GM21619 (cell line): Measurements from ENCODE around the gene SPTLC3.

Source experiments
- ATAC-seq: cut with Tn5 transposase; IDR thresholded peaks from one replicate; pipeline ENCODE4 v1.9.1; 2021; ENCODE audit not compliant: unreplicated experiment

Gene SPTLC3

DNA sequence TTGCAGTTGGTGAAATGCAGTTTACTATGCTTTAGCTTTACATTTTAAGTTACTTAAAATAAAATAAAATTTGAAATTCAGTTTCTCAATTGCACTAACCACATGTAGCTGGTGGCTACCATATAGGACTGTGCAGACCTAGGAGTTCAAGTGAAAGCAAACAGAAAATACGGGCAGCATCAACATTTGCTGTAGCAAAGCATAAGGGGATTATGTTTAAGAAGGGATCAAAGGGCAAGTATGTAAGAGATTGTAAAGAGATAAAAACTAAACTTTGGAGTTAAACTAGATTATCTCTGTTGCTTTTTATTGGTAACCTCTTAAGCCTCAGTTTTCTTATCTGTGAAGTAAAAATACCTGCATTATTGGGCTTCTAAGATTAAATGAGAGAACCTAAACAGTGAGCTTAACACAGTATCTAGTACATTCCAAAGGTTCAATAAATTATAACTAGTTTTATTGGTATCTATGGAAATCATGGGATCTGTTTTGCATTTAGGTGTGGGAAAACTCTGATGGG lies 81.2 kb downstream of the SPTLC3 start:
- no peak for ATAC-seq

DNA sequence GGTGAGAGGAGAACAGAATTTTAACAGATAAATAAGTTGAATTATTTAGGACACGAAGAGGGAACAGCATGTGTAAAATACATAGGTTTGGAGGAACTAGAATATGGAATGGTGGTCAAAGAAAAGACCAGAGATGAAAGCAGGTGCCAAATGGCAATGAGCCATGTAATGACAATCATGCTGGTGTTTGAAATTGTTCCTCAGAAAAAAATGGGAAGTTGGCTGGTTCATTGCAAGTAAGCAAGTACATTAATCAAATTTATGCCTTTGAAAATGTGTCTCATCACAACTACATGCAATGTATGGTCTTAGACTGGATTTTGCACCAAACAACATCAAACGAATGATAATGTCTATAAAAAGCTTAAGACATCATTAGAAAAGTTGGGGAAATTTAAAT lies 83.3 kb downstream of the SPTLC3 start:
- ATAC-seq, result no peak

DNA sequence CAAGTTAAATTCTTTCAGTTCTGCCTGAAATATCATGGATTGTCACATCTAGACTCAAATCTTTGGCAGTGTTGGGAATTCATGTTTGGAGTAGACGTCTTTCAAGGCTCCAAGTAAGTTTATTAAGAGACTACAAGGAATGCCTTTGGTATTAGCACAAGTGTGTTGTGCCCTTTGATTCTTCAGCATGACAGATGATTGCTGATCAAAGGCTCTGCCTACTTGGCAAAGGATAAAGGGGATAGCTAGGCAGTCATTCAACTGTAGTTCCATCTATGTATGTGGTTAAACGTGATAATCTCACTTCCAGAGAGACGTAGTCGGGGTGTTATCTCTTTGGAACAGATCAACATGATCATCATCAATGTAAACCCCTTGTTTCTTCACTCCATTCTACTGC lies 86.2 kb downstream of the SPTLC3 start:
- no peak for ATAC-seq

DNA sequence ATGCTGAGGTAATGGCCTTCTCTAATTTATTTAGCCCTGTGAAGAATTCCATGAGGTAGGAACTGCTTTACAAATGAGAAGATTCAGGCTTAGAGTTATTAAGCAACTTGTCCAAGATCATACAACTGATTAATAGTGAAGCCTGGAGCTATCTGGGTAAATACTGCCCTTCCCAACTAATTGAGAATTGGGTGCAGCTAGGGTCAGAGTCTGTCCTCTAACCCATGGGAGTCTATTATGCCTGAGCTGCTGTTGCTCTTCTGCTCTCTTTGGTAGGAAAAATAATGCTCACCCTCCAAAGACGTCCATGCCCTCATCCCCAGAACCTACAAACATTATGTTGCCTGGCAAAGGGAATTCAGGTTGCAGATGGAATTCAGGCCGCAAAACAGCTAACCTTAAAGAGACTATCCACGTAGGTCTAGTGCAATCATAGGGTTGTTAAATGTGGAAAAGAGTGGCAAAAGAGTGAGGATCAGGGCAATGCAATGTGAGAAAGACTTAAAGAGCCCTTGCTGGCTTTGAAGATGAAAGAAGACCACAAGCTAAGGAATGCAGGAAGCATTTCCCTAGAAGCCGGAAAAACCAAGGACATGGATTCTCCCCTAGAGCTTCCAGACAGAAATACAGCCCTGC lies 90.1 kb downstream of the SPTLC3 start:
- ATAC-seq, result no peak

DNA sequence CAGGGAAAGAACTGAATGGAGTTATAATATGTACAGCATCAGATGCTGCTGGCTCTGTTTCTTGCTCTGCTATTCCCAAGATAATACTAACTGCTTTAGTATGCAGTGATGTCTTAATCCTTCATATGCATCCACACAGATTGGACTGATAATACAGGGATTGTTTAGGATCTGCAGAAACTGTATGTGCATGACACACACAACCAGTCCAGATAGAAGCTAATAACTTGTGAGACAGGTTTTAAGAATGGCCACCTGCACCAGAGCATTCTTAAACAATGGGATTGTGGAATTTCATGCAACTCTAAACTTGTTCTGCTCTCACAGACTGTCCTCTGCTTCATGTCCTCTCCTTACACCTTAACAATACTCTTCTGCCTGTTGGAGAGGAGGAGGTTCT lies 90.9 kb downstream of the SPTLC3 start:
- ATAC-seq, result no peak

DNA sequence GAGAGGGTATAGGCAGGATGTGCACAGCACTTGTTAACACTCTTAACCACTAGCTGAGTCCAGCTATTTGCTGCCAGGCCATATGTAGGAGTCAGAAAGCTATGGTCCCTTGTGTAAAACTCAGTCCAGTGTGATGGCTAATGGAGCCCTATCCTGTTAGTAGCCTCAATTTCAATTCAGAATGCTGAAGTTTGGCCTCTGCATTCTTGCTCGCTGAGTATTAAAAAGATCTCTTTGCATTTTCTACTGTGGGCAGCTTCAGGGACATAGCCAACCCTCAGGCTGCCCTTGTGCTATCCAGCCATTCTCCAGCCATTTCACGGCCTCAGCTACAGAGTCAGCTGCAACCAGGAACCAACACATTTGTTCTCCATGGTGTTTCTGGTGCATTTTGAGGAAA lies 92.5 kb downstream of the SPTLC3 start:
- no peak for ATAC-seq

DNA sequence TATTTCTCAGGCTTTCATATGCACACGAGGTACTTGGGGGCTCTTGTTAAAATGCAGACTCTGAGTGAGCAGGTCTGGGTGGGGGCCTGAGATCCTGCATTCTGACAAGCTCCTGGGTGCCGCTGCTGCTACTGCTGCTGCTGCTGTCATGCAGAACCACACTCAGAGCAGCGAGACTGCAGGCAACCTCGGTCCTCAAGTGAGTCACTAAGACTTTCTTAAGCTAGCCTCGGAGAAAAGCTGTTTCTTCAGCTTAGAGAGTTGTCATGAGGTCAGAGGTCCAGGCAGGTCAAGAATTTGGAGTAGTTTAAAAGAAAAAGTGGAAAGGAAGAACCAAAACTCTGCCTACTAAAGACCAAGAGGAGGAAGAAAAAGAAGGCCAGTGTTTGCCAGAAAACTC lies 92.9 kb downstream of the SPTLC3 start:
- ATAC-seq, result no peak

DNA sequence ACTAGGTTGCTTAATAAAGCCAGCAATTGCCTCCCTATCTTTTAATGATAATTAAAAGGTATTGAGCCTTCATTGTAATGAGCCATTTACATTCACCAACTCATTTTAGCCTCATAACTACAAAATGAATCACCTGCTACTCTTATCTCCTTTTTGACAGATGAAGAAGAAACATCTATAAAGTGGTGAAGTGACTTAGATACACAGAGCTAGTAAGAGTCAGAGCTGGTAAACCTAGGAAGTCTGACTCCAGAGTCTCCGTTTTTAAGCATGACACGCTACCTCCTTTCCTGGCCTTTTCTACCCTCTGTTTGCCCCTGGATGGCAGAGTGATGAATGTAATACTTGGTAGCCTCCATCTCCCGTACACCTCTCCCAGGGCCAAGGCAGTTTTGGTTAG lies 93.5 kb downstream of the SPTLC3 start:
- ATAC-seq, result no peak

DNA sequence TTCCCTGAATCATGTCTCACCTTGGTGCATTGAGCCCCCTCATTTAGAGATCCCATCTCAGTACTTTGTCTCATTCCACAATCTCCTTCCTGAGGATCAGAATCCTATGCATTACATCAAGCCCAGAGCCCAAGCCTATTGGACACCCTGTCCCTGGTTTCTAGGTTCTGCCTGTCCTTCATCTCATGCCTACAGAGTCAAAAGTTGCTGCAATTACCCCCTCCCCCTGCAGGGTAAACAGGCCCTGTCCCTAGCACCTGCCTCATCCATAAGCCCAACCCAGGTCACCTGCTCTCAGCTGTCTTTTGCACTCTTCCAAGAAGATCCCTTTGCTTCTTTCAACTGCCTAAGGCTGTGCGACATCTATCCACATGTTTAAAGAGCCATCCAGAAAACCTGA lies 93.9 kb downstream of the SPTLC3 start:
- ATAC-seq, result no peak

DNA sequence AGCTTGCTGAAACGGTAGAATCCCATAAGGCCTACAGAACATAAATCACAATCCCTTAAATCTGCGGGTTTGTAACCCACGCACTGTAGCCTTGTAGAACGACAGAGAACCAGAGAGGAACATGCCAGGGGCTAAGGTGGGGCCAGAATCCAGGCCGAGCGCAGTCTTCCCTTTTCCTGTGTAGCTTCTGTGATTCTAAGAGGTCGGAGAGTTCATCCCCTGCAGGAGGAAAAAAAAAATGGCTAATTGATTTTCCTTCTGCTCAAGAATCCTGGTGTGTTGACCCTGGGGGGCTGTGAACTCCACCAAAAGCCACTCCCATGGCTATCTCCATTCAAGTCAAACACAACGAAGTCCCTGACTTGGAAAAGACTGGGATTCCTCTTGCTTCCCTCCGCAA lies 96.3 kb downstream of the SPTLC3 start:
- ATAC-seq, result no peak

DNA sequence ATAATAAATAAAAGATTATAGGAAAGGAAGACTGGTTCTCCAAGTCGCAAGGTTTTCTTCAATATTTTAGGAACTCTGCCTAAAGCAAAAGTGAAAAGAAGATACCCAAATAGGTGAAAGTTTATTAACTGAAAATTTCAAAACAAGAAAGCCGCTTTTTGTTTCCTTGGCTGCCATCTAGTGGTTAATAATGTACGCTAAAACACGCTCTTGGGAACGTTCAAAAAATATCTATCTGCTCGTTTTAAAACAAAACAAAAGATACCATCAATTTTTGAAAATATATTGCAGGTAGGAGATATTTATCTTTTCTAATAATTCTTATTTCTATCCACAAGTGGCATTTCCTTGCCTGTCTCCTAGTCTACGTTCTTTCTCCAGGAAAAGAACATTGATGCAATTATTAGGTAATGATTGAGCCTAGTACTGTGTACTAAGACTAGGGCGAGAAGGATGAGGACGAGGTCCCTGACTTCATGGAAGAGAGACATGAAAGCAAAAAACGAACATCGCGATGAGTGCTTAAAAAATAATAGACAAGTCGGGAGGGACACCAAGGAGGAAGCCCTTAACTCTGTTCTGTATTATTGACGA lies 97.2 kb downstream of the SPTLC3 start:
- no peak for ATAC-seq

DNA sequence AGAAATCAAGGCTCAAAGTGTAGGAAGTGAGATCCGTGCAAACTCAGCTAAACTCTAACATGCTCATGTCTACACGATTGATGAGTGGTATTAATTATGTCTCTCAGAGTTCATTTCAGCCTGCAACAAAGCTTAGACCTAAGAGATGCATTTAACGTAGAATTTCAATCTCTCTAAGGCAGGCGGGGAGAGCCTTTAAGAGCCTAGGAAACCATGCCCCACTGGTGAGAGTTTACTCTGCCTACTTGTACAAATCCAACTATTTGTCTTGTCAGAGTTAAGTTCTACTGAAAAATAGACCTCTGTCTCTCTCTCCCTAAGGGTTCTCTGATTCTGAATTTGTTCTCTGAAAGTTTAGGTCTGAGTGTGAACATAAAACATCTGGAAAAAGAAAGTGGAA lies 100.9 kb downstream of the SPTLC3 start:
- ATAC-seq, result no peak

DNA sequence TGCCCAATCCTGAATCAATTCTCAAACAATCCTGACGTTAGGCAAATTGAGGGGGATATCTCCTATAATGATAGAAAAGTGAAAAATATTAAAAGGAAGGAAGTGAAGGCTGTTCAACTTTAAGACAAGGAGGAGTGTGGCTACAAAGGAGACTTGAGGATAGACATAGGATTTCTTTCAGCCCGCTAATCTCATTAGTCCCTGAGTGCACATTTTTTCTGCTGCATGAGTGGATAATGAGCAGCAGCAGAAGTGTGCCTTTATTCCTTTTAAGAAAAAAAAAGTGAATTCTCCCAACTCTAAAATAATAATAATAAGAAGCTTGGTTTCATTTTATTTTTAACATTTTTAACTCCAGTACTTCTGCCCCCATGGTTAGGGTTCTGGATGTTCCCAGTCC lies 102.0 kb downstream of the SPTLC3 start:
- ATAC-seq, result no peak

DNA sequence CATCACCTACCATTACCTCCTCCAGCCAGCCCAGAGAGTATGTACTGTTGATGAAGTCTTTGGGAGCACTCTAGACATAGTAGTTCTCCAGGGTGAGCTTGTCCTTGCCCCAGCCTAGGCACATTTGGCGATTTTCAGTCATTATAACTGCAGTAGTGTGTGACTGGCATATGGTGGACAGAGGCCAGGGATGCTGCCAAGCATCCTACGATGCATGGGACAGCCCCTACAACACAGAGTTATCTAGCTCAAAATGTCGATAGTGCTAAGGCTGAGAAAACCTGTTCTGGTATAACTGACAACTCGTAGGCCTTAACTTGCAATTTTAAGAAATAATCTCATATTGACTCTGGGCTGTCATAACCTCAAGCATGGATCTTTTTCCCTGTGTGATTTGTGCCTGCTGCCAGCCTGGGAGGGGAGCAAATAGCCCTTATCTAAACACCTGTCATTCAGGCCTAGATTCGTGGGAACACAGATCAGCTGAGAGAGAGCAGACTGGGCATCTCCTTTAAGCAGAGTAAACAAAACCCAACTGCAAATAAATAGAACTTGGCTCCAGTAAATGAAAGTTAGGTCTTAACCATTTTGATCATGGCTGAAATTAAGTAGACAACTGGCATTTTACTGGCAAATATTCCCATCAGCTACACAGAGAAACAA lies 102.6 kb downstream of the SPTLC3 start:
- no peak for ATAC-seq

DNA sequence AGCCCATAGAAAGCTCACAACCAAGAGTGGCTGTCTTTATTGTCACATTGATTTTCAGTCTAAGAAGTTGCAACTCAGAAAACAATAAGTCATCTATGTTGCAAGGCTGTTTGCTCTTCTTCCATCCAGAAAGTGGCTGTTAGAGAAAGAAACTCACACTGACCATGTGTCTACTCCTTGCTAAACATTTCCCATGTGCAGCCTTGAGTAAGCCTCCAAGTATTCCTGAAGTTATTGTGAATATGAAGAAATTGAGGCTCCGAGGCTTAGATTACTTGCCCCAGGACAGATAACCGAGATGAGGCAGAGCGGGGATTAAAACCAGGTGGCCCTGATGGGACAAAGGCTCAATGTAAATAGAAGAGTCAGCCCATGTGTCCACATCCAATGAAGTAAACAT lies 105.0 kb downstream of the SPTLC3 start:
- ATAC-seq, result no peak

DNA sequence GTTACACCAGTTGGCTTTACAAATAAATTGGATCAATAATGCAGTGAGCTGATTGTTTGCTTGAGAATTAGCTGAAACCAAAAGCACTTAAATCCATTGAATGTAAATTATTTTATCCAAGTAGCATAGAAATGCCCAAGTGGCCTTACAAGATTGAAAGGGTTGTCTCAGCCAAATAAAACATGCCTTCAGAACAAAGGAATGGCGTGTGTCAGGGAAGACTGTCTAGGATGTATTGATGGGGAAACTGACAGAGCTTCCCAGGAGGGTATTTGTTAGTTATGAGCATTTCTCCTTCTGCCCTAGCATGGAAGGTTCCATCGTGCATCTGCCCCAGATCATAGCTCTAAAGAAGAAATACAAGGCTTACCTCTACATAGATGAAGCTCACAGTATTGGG lies 108.4 kb downstream of the SPTLC3 start:
- no peak for ATAC-seq

DNA sequence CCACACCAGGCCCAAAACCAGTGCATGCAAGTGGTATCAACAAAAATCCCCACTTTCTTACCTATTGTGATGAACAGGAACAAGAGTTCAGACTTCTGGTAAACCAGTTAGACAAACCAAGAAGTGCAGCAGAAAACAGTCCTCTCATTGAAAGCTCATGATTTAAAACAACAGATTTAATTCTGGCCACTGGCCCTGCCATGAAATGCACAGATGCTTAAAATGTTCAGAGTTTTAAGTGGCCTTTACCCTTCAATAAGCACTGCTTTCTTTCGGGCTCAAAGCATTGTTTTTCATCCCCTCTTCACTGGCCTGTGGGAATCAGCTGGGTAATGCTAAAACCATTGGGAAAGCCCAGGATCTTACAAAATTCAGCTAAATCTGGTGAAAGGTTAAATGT lies 109.9 kb downstream of the SPTLC3 start:
- no peak for ATAC-seq

DNA sequence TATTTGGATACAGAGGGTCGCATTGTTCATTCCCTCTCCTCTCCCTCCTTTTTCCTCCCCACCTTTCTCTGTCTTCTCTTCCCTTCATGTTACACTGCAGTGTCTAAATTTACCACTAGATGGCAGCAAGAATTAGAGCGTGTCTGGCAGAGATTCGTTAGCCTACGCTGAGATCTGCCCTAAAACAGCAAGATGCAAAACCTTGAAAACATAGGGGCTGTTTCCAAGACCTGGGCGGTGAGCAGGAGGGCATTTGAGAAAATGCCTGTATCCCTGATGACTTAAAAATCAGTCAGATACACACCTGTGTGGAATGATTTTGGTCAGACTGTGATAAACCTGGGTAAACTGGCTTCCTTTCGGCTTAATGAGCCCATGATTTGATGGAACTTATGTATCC lies 110.8 kb downstream of the SPTLC3 start:
- peak; percentile 66 for ATAC-seq

DNA sequence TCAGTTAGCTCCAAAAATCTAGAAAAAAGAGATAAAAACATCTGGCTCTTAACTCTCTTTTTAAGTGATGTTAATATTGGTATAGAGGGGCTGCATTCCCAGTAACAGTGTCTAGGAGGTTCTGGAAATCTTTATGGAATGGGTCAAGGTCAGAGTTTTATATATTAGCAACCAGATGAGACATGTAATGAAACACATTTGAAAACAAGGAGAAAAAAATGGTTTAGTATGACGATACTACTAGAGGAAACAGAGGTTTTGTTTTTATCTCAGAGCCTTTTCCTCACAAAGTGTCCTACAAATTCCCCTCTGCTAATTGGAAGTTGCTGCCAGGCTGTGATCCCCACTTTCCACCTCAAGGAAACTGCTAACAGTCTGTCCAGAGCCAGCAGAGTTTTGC lies 111.7 kb downstream of the SPTLC3 start:
- no peak for ATAC-seq

DNA sequence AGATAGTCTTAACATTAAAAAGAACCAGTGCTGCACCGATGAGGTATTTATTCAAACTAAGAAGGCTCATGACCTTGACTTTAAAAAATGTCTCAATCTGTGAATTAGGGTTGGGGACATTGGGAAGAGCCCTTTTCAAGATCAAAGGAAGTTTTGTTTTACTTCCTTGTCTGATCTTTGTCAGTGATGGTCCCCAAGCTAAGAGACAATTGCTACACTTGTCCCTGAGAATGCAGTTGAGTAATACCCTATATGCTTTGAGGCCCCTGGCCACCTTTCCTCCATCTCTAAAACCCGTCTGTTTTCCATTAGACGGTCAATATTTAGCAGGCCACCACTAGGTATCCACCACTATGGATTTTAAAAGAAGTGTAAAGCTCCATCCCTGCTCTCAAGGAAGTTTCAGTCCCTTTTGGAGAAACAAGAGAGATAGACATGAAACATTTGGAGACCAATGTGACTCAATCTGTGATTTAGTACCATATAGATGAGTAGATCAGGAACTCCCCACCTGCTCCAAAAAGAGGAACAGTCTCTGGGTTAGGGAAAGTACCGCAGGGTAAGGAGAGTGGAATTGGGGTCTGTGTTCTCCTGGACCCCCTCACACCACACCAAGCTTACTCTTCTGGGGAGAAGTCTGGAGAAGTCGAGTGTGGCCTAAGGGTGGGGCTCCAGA lies 113.2 kb downstream of the SPTLC3 start:
- peak; percentile 57 for ATAC-seq

DNA sequence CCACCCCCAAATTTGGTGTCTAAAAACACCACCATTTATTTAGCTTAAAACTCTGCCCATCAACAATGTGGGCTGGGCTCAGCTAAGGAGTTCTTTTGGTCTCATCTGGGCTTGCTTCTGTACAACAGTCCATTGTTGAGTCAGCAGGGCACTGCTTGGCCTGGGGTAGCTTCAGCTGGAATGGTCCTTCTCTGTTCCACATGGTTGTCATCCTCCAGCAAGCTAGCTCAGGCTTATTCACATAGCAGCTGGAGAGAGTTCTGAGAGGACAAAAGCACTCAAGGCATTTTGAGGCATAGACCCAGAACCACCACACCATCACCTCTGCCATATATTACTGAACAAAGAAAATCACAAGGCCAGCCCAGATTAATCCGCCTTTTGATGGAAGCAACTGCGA lies 116.7 kb downstream of the SPTLC3 start:
- no peak for ATAC-seq

DNA sequence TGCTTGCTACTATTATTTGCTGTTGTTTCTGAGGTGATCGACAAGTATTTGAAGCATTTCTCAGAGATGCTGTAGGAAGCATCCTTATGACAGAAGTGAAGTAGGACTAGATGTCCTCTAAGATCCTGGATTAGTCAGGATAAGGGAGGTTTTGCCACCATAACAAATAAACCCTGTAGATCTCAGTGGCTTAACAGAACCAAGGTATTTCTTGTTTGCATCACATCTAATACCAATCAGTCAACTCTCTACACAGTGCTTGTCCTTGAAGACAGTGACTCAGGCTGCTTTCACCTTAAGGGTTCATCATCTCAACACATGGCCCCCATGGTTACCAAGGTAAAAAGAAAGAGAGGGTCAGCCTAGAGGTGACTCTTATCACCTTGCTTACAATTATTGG lies 119.4 kb downstream of the SPTLC3 start:
- no peak for ATAC-seq
